ENCODE measurements around the gene CPPED1. TPM values are rescaled to one million over a fixed set of nuclear protein-coding genes. Genes with fewer than 3 reads are reported as not detected.
A peak's percentile ranks its signal among the peaks of the same experiment; 100 is the strongest.
"Not testable (repeated sequence)": the region's sequence is repeated elsewhere in the genome, so short reads cannot be mapped to it uniquely, and the experiment has no call there.

Gene CPPED1
- total RNA-seq, 1 experiment from 2014 or later: 11.5 TPM

GRCh38 chr16:12784076-12784475, 19.6 kb downstream of the CPPED1 start:
- in situ Hi-C loops (cut with HindIII; ENCODE audit: low pct_unique_long_range_greater_than_20kb, low sequenced_read_pairs): no loop called here
- DNase-seq (ENCODE audit: low read depth, low spot score): no peak

GRCh38 chr16:12781777-12782176, 21.9 kb downstream of the CPPED1 start:
- DNase-seq (ENCODE audit: low read depth, low spot score): no peak
- in situ Hi-C loops (cut with HindIII; ENCODE audit: low pct_unique_long_range_greater_than_20kb, low sequenced_read_pairs): no loop called here

GRCh38 chr16:12780467-12780866, 23.2 kb downstream of the CPPED1 start:
- no peak for DNase-seq (ENCODE audit: low read depth, low spot score)
- in situ Hi-C loops (cut with HindIII; ENCODE audit: low pct_unique_long_range_greater_than_20kb, low sequenced_read_pairs): no loop called here

GRCh38 chr16:12778726-12779125, 25.0 kb downstream of the CPPED1 start:
- in situ Hi-C loops (cut with HindIII; ENCODE audit: low pct_unique_long_range_greater_than_20kb, low sequenced_read_pairs): no loop called here
- DNase-seq (ENCODE audit: low read depth, low spot score): no peak

GRCh38 chr16:12775656-12776236, 27.9 kb downstream of the CPPED1 start:
- in situ Hi-C loops (cut with HindIII; ENCODE audit: low pct_unique_long_range_greater_than_20kb, low sequenced_read_pairs): no loop called here
- no peak for DNase-seq (ENCODE audit: low read depth, low spot score)

GRCh38 chr16:12773221-12773620, 30.5 kb downstream of the CPPED1 start:
- in situ Hi-C loops (cut with HindIII; ENCODE audit: low pct_unique_long_range_greater_than_20kb, low sequenced_read_pairs): no loop called here
- DNase-seq (ENCODE audit: low read depth, low spot score): no peak

GRCh38 chr16:12771341-12771798, 32.3 kb downstream of the CPPED1 start:
- DNase-seq (ENCODE audit: low read depth, low spot score): peak; percentile 95
- in situ Hi-C loops (cut with HindIII; ENCODE audit: low pct_unique_long_range_greater_than_20kb, low sequenced_read_pairs): no loop called here

- in situ Hi-C loops (cut with HindIII; ENCODE audit: low pct_unique_long_range_greater_than_20kb, low sequenced_read_pairs): no loop called here
Measured at GRCh38 chr16:12769525-12769924, 34.2 kb downstream of the CPPED1 start.

GRCh38 chr16:12767897-12768296, 35.8 kb downstream of the CPPED1 start:
- DNase-seq (ENCODE audit: low read depth, low spot score): no peak
- in situ Hi-C loops (cut with HindIII; ENCODE audit: low pct_unique_long_range_greater_than_20kb, low sequenced_read_pairs): no loop called here

More at GRCh38 chr16:12769525-12769924, 34.2 kb downstream of the CPPED1 start:
- DNase-seq (ENCODE audit: low read depth, low spot score): no peak

- DNase-seq (ENCODE audit: low read depth, low spot score): no peak
- in situ Hi-C loops (cut with HindIII; ENCODE audit: low pct_unique_long_range_greater_than_20kb, low sequenced_read_pairs): no loop called here
Measured at GRCh38 chr16:12766853-12767252, 36.8 kb downstream of the CPPED1 start.

GRCh38 chr16:12766208-12766607, 37.5 kb downstream of the CPPED1 start:
- in situ Hi-C loops (cut with HindIII; ENCODE audit: low pct_unique_long_range_greater_than_20kb, low sequenced_read_pairs); DNase-seq (ENCODE audit: low read depth, low spot score): not testable (repeated sequence)

GRCh38 chr16:12764813-12765488, 38.7 kb downstream of the CPPED1 start:
- DNase-seq (ENCODE audit: low read depth, low spot score): no peak
- in situ Hi-C loops (cut with HindIII; ENCODE audit: low pct_unique_long_range_greater_than_20kb, low sequenced_read_pairs): no loop called here

GRCh38 chr16:12763517-12763916, 40.2 kb downstream of the CPPED1 start:
- DNase-seq (ENCODE audit: low read depth, low spot score): peak; percentile 7
- in situ Hi-C loops (cut with HindIII; ENCODE audit: low pct_unique_long_range_greater_than_20kb, low sequenced_read_pairs): no loop called here

- in situ Hi-C loops (cut with HindIII; ENCODE audit: low pct_unique_long_range_greater_than_20kb, low sequenced_read_pairs): no loop called here
- no peak for DNase-seq (ENCODE audit: low read depth, low spot score)
Measured at GRCh38 chr16:12760819-12761611, 42.7 kb downstream of the CPPED1 start.

- in situ Hi-C loops (cut with HindIII; ENCODE audit: low pct_unique_long_range_greater_than_20kb, low sequenced_read_pairs): no loop called here
Measured at GRCh38 chr16:12758670-12759558, 44.8 kb downstream of the CPPED1 start.

GRCh38 chr16:12758031-12758669, 45.5 kb downstream of the CPPED1 start:
- in situ Hi-C loops (cut with HindIII; ENCODE audit: low pct_unique_long_range_greater_than_20kb, low sequenced_read_pairs): no loop called here
- DNase-seq (ENCODE audit: low read depth, low spot score): no peak

More at GRCh38 chr16:12758670-12759558, 44.8 kb downstream of the CPPED1 start:
- DNase-seq (ENCODE audit: low read depth, low spot score): no peak

GRCh38 chr16:12757546-12757945, 46.1 kb downstream of the CPPED1 start:
- DNase-seq (ENCODE audit: low read depth, low spot score): no peak
- in situ Hi-C loops (cut with HindIII; ENCODE audit: low pct_unique_long_range_greater_than_20kb, low sequenced_read_pairs): no loop called here

All from SK-MEL-5 (cell line).